ENCODE data around the gene P2RX7. TPM values are rescaled to one million over a fixed set of nuclear protein-coding genes. Genes with fewer than 3 reads are reported as not detected.
"Not testable (repeated sequence)": the region's sequence is repeated elsewhere in the genome, so short reads cannot be mapped to it uniquely, and the experiment has no call there.

Gene P2RX7
- total RNA-seq, 3 donors from 2014 or later: 1.0 to 10.9 (median 1.4) TPM

DNA sequence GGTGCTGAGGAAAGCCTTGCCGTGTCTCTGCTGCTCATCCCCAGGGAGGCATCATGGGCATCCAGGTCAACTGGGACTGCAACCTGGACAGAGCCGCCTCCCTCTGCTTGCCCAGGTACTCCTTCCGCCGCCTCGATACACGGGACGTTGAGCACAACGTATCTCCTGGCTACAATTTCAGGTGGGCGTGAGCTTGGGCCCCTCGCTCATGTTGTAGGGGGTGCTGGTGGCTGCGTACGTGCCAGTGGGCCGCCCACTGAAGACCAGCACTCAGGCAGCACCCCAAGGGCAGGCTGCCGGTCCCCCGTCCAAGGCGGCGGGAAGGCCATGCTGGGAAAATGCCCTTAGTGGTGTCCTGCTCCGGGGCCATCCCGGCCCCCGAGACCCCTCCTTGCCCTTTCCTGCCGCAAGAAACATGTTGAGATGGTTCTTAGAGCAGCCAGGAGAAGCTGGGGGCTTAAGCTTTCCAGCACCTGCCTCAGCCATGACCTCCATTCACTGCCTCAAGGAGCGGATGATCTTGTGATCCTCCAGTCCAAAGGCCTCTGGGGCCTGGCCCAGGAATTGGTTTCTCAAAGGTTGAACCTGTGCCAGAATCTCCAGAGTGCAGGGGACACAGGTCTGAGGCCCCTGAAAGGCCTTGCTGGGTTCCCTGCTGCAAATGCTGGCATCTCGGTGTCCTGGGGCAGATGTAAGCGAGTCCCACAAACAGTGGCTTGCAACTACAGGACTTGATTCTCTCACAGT is 96.4 kb downstream of the P2RX7 start:
- TF ChIP-seq, protein P1, sequence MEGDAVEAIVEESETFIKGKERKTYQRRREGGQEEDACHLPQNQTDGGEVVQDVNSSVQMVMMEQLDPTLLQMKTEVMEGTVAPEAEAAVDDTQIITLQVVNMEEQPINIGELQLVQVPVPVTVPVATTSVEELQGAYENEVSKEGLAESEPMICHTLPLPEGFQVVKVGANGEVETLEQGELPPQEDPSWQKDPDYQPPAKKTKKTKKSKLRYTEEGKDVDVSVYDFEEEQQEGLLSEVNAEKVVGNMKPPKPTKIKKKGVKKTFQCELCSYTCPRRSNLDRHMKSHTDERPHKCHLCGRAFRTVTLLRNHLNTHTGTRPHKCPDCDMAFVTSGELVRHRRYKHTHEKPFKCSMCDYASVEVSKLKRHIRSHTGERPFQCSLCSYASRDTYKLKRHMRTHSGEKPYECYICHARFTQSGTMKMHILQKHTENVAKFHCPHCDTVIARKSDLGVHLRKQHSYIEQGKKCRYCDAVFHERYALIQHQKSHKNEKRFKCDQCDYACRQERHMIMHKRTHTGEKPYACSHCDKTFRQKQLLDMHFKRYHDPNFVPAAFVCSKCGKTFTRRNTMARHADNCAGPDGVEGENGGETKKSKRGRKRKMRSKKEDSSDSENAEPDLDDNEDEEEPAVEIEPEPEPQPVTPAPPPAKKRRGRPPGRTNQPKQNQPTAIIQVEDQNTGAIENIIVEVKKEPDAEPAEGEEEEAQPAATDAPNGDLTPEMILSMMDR (IDR thresholded peaks at IDR 0.05): no peak
- intact Hi-C loops (cut with DNase I, micrococcal nuclease): no loop called here
- no peaks in the 10 kb centered on the region for H3K36me3 ChIP-seq (ENCODE audit: low read depth)
- ATAC-seq (no peak), DNase-seq (peak in 1 of 3 donors; percentile 30)
- no peak overlapping the region for H3K4me3 ChIP-seq
- H3K4me1 ChIP-seq (ENCODE audit: low read depth): peaks cover 4% of the 10 kb centered on the region
- H3K9me3 ChIP-seq: no peaks in the 10 kb centered on the region

GRCh38 chr12:121229826-121230537 is 97.3 kb downstream of the P2RX7 start:
- H3K9me3 ChIP-seq; H3K4me3 ChIP-seq; H3K4me1 ChIP-seq (ENCODE audit: low read depth); intact Hi-C loops (cut with DNase I, micrococcal nuclease); H3K36me3 ChIP-seq (ENCODE audit: low read depth): not testable (repeated sequence)
- peak; percentile 79 for ATAC-seq
- peak; percentile 74 to 89 (median 79) for DNase-seq
- TF ChIP-seq, protein P1 (IDR thresholded peaks at IDR 0.05): peak; percentile 86

DNA sequence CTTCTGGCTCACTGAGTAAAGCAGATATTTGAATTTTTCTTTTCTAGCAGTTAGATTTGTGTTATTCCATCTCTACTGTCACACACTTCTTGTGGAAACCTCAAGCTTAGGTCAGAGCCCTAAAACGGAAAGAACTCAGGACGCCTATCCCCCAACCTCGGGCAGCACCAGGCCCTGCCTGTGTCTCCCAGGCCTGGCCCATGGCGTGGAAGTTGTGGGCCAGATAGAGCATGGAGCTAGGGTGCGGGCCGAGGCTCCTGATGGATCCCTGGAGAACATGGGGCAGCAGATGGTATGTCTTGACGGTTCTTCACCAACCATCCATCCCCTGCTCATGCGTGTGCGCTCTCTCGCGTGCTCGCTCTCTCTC is 97.8 kb downstream of the P2RX7 start:
- H3K4me1 ChIP-seq (ENCODE audit: low read depth): peaks cover 4% of the 10 kb centered on the region
- TF ChIP-seq, protein P1 (IDR thresholded peaks at IDR 0.05): no peak
- DNase-seq: no peak
- H3K4me3 ChIP-seq: no peak overlapping the region
- no peak for ATAC-seq
- H3K36me3 ChIP-seq (ENCODE audit: low read depth): no peaks in the 10 kb centered on the region
- intact Hi-C loops (cut with DNase I, micrococcal nuclease): no loop called here
- H3K9me3 ChIP-seq: no peaks in the 10 kb centered on the region

GRCh38 chr12:121232163-121232562 is 99.5 kb downstream of the P2RX7 start:
- no peak for DNase-seq
- TF ChIP-seq, protein P1 (IDR thresholded peaks at IDR 0.05): no peak
- H3K36me3 ChIP-seq (ENCODE audit: low read depth): no peaks in the 10 kb centered on the region
- ATAC-seq: no peak
- no peaks in the 10 kb centered on the region for H3K9me3 ChIP-seq
- no peak overlapping the region for H3K4me3 ChIP-seq
- H3K4me1 ChIP-seq (ENCODE audit: low read depth): peaks cover 4% of the 10 kb centered on the region
- intact Hi-C loops (cut with DNase I, micrococcal nuclease): no loop called here

DNA sequence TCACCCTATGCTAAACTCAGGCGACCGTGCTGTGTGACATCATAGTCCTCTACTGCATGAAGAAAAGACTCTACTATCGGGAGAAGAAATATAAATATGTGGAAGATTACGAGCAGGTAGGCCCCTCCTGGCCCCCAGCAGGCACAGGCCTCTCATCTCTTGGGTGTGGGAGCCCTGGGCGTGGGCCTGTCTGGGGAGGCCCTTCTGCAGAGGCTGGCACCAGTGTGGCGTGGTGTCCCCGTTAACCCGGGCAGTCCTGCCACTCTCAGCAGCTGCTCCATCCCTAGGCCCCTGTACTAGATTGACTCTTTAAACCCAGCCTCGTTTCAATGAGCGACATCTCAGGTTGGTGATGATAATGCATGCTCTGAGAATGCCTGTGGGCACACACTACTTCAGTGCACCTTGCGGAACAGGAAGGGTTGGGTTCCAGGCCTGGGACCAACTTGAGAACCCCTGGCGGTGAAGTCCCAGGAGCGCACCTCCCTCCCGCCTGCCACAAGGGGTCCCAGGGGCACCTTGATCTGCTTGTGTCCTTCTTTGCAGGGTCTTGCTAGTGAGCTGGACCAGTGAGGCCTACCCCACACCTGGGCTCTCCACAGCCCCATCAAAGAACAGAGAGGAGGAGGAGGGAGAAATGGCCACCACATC is 100.4 kb downstream of the P2RX7 start:
- no peaks in the 10 kb centered on the region for H3K36me3 ChIP-seq (ENCODE audit: low read depth)
- TF ChIP-seq, protein P1 (IDR thresholded peaks at IDR 0.05): no peak

More for the DNA sequence above, 100.4 kb downstream of the P2RX7 start:
- Histone ChIP-seq H3K4me3 (no peak overlapping the region), H3K4me1 (ENCODE audit: low read depth) (peaks cover 4% of the 10 kb centered on the region), H3K9me3 (no peaks in the 10 kb centered on the region)
- ATAC-seq (no peak), DNase-seq (peak in 1 of 3 donors; percentile 26)
- intact Hi-C loops (cut with DNase I, micrococcal nuclease): no loop called here
